Measurements from ENCODE around the gene TEX44. TPM values are rescaled to one million over a fixed set of nuclear protein-coding genes. Genes with fewer than 3 reads are reported as not detected.

The TEX44 gene
- total RNA-seq: not detected in 2 replicates

DNA sequence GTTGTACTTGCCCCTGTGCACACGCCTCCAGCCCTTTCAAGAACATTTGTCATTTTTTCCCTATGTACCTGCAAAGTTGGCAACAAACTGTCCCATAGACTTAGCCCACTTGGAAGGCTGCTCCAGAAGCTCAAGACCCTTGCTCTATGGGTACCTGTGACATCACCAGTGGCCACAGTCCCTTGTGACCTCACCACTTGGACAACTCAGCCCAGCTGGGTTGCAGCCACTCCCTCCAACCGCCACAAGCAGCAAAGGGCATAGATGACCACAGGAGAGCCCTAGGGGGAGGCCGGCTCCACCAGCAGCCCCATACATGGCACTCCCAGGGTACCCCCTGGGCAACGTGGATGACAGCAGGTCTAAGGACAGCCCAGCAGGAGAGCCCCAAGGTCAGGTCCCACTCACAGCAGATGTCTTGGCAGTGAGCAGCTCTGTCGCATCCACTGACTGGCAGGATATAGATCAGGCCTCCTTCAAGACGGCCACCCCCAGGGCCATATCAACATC lies at the start of gene TEX44:
TEX44 (plus strand) TSS at position 229 of the 510 bp plus-strand sequence; CDS start at position 317, 88 bp downstream.

Other genes with a start within 250 kb of the TEX44 start
- 0.11 and 0.12 TPM in 2 replicates for gene B3GNT7, start 197.2 kb upstream of the TEX44 start, total RNA-seq
- gene NCL, start 128.4 kb upstream of the TEX44 start, total RNA-seq: 216 and 376 TPM in 2 replicates
- gene NMUR1, start 62.4 kb upstream of the TEX44 start, total RNA-seq: under 0.01 TPM in 1 of 2 replicates, not detected in the other
- gene PTMA, start 115.7 kb downstream of the TEX44 start, total RNA-seq: 496 and 784 TPM in 2 replicates
- gene PDE6D, start 188.4 kb downstream of the TEX44 start, total RNA-seq: 14.4 and 19.5 TPM in 2 replicates
- 14.7 and 15.6 TPM in 2 replicates for gene COPS7B, start 193.6 kb downstream of the TEX44 start, total RNA-seq

Measured in uterine smooth muscle cell (primary cell).